ENCODE results near the gene PIP5K1B. TPM values are rescaled to one million over a fixed set of nuclear protein-coding genes. Genes with fewer than 3 reads are reported as not detected.

Gene PIP5K1B, protein sequence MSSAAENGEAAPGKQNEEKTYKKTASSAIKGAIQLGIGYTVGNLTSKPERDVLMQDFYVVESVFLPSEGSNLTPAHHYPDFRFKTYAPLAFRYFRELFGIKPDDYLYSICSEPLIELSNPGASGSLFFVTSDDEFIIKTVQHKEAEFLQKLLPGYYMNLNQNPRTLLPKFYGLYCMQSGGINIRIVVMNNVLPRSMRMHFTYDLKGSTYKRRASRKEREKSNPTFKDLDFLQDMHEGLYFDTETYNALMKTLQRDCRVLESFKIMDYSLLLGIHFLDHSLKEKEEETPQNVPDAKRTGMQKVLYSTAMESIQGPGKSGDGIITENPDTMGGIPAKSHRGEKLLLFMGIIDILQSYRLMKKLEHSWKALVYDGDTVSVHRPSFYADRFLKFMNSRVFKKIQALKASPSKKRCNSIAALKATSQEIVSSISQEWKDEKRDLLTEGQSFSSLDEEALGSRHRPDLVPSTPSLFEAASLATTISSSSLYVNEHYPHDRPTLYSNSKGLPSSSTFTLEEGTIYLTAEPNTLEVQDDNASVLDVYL
- 1 to 10 TPM in 2 of 4 donors, under 1 TPM in 2; 0.63 to 1.6 (median 0.98) TPM for total RNA-seq

GRCh38 chr9:68704814-68705530 is at the start of gene PIP5K1B:
Gene PIP5K1B (plus strand): TSS chr9:68705240. CDS start chr9:68822615, 117,375 bp downstream.
- H3K36me3 ChIP-seq, result no peaks in the 10 kb centered on the region
- no peaks in the 10 kb centered on the region for H3K27me3 ChIP-seq
- H3K9me3 ChIP-seq, result no peaks in the 10 kb centered on the region
- no peak within 1 kb of the TSS for H3K27ac ChIP-seq
- peak within 1 kb of the TSS; percentile 5 to 38 (median 26) for H3K4me3 ChIP-seq (replicated peaks in 1 of 3)
- intact Hi-C loops (cut with DNase I), result no loop called here
- TF ChIP-seq, protein P1, sequence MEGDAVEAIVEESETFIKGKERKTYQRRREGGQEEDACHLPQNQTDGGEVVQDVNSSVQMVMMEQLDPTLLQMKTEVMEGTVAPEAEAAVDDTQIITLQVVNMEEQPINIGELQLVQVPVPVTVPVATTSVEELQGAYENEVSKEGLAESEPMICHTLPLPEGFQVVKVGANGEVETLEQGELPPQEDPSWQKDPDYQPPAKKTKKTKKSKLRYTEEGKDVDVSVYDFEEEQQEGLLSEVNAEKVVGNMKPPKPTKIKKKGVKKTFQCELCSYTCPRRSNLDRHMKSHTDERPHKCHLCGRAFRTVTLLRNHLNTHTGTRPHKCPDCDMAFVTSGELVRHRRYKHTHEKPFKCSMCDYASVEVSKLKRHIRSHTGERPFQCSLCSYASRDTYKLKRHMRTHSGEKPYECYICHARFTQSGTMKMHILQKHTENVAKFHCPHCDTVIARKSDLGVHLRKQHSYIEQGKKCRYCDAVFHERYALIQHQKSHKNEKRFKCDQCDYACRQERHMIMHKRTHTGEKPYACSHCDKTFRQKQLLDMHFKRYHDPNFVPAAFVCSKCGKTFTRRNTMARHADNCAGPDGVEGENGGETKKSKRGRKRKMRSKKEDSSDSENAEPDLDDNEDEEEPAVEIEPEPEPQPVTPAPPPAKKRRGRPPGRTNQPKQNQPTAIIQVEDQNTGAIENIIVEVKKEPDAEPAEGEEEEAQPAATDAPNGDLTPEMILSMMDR (IDR thresholded peaks at IDR 0.05), result no peak
- peak in 1 of 2 donors; percentile 39 for TF ChIP-seq POLR2A (IDR thresholded peaks at IDR 0.05)
- 0% methylated on average over 46 of the region's 84 CpGs; no CpG with 5 or more reads in 1 of the 2 donors for WGBS, 2 donors
- H3K4me1 ChIP-seq, result peaks cover 11 to 13% of the 10 kb centered on the region in 2 donors
- peak; percentile 66 to 79 for DNase-seq

DNA sequence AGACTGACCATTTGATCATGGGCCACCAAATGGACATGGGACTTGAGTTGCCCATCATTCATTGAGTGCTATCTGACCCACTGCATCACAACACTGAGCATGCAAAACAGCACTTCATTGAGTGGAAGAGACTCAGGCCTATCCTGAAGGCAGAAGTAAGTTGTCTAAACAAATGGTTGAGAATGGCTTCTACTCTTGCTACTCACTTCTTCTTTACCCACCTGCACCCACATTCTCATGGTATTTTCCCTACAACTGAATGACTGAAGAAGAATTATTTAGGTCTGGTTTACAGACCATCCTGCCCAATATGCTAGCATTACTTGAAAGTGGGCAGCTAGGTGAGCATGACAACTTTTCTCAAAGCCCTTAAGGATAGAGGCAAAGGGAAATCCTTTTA is 41.0 kb upstream of the PIP5K1B start:
- Histone ChIP-seq H3K4me3 (replicated peaks in 1 of 3) (no peak overlapping the region), H3K36me3 (no peaks in the 10 kb centered on the region), H3K27me3 (no peaks in the 10 kb centered on the region), H3K4me1 (no peaks in the 10 kb centered on the region), H3K27ac (no peak overlapping the region), H3K9me3 (no peaks in the 10 kb centered on the region)
- no peak for DNase-seq
- intact Hi-C loops (cut with DNase I), result no loop called here
- TF ChIP-seq, protein P1 (IDR thresholded peaks at IDR 0.05), result no peak
- no peak for TF ChIP-seq POLR2A (IDR thresholded peaks at IDR 0.05)

- 96 to 100% methylated on average over 1 of the region's 1 CpG for WGBS, 2 donors
- Histone ChIP-seq H3K4me3 (replicated peaks in 1 of 3) (no peak overlapping the region), H3K27me3 (no peaks in the 10 kb centered on the region), H3K36me3 (no peaks in the 10 kb centered on the region), H3K27ac (no peak overlapping the region), H3K9me3 (no peaks in the 10 kb centered on the region), H3K4me1 (no peaks in the 10 kb centered on the region)
- TF ChIP-seq, protein P1 (IDR thresholded peaks at IDR 0.05), result no peak
- no peak for TF ChIP-seq POLR2A (IDR thresholded peaks at IDR 0.05)
- intact Hi-C loops (cut with DNase I), result no loop called here
- DNase-seq, result no peak
Observed at GRCh38 chr9:68668127-68668526, 36.9 kb upstream of the PIP5K1B start.

DNA sequence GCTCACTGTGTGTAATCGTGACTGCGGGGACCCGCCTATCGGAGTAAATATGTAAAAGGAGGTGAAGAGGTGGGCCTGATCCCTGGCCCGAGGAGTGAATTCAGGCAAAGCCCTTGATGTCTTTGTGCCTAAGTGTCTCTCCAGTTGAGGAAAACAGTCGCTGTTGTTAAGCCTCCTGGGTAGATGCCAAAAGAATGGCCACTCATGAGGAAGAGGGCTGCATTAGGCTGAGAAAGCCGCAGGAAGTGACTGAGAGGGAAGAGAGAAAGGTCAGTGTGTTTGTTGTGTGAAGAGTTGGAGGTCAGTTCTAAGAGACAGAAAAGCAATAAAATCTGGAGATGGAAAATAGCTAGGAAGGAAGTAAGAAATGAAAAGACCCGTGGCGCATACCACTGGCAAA is 35.8 kb upstream of the PIP5K1B start:
- Histone ChIP-seq H3K27ac (no peak overlapping the region), H3K4me3 (replicated peaks in 1 of 3) (no peak overlapping the region), H3K4me1 (no peaks in the 10 kb centered on the region), H3K27me3 (no peaks in the 10 kb centered on the region), H3K9me3 (no peaks in the 10 kb centered on the region), H3K36me3 (no peaks in the 10 kb centered on the region)
- intact Hi-C loops (cut with DNase I), result no loop called here
- no peak for TF ChIP-seq POLR2A (IDR thresholded peaks at IDR 0.05)
- TF ChIP-seq, protein P1 (IDR thresholded peaks at IDR 0.05), result no peak
- 32 to 41% methylated on average over 9 of the region's 9 CpGs for WGBS, 2 donors
- peak in 1 of 2 donors; percentile 5 for DNase-seq
